GM13976 (cell line): Measurements from ENCODE around the gene IMMP2L.
"Not testable (repeated sequence)": the region's sequence is repeated elsewhere in the genome, so short reads cannot be mapped to it uniquely, and the experiment has no call there.

ENCODE experiments used
- DNase-seq: peaks from one replicate; pipeline ENCODE4 v3.0.0; 2012; ENCODE audit warnings: low spot score
- in situ Hi-C: fragments of 300-500 bp; cut with MboI; formaldehyde crosslinking; loops from one replicate; pipeline ENCODE4 v1.12.0; 2022; ENCODE audit warnings: low sequenced_read_pairs, mixed read lengths, inconsistent platforms; ENCODE audit not compliant: unreplicated experiment
- TF ChIP-seq, protein P1 (sequence below): IDR thresholded peaks from 2 replicates; pipeline ENCODE4 v1.5.1; 2012; ENCODE audit warnings: borderline replicate concordance, mild to moderate bottlenecking; ENCODE audit not compliant: insufficient read depth; ENCODE audit errors: extremely low read depth, missing control alignments, control extremely low read depth

The IMMP2L gene

DNA sequence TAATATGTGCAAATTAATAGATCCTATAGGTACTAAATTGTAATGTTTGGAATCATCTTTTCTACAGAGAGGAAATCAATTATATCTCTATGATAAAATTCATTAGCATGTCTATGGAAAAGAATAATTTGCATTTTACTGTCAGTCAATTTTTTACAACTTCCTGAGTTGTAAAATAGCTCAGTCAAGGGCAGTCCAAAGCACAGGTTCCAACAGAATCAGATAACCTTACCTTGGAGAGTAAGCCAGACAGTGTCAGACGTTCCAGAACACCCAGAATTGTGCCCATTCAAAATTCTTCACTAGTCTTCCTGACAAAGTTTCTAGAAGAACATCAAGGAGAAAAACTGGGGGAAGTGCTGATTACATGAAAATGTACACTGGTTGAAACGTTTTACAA lies 31.1 kb upstream of the IMMP2L start:
- TF ChIP-seq, protein P1, sequence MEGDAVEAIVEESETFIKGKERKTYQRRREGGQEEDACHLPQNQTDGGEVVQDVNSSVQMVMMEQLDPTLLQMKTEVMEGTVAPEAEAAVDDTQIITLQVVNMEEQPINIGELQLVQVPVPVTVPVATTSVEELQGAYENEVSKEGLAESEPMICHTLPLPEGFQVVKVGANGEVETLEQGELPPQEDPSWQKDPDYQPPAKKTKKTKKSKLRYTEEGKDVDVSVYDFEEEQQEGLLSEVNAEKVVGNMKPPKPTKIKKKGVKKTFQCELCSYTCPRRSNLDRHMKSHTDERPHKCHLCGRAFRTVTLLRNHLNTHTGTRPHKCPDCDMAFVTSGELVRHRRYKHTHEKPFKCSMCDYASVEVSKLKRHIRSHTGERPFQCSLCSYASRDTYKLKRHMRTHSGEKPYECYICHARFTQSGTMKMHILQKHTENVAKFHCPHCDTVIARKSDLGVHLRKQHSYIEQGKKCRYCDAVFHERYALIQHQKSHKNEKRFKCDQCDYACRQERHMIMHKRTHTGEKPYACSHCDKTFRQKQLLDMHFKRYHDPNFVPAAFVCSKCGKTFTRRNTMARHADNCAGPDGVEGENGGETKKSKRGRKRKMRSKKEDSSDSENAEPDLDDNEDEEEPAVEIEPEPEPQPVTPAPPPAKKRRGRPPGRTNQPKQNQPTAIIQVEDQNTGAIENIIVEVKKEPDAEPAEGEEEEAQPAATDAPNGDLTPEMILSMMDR, result no peak
- in situ Hi-C loops, result no loop called here
- no peak for DNase-seq

- DNase-seq, result no peak
- in situ Hi-C loops, result no loop called here
- TF ChIP-seq, protein P1, result no peak
These were observed 25.8 kb upstream of the IMMP2L start for GRCh38 chr7:111588065-111588433.

GRCh38 chr7:111587410-111588064 lies 25.2 kb upstream of the IMMP2L start:
- no peak for DNase-seq
- TF ChIP-seq, protein P1, result no peak
- in situ Hi-C loops, result no loop called here

DNA sequence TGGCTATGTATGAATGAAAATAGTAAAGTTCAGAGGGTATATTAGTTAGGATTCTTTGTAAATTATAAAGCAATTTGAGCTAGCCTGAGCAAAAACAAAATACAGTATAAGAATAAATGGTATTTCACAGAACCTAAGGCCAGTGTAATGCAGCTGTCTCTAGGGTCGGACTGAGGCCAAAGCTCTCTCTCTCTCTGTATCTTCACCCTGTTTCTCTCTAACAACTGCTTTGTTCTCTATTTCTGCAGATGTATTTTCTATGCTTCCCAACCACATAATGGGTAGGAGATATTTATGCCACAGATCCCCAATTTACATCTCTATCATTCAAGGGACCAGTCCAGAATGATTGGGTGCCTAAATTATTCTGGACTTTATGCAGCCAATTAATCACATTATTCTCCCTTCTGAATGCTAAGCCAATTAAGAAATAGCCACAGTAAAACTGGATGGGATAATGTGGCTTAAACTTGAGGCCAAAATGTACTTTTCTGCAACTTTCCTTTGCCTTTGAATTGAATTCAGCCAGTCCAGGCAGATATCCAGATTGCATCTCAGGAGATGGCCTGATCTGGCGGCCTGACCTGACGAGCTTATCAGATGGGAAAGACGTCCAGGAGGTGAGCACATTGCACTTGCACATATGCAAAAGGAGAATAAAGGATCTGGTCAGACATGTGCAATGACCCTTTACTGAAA lies 24.6 kb upstream of the IMMP2L start:
- no peak for DNase-seq
- in situ Hi-C loops, result no loop called here
- TF ChIP-seq, protein P1, result no peak

- in situ Hi-C loops, result not testable (repeated sequence)
These were observed 19.6 kb upstream of the IMMP2L start for GRCh38 chr7:111581784-111582488.

DNA sequence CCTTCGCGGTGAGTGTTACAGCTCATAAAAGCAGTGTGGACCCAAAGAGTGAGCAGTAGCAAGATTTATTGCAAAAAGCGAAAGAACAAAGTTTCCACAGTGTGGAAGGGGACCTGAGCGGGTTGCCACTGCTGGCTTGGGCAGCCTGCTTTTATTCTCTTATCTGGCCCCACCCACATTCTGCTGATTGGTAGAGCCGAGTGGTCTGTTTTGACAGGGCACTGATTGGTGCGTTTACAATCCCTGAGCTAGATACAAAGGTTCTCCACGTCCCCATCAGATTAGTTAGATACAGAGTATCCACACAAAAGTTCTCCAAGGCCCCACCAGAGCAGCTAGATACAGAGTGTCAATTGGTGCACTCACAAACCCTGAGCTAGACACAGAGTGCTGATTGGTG lies 18.9 kb upstream of the IMMP2L start:
- in situ Hi-C loops, DNase-seq: not testable (repeated sequence)

More at GRCh38 chr7:111581784-111582488, 19.6 kb upstream of the IMMP2L start:
- not testable (repeated sequence) for DNase-seq

GRCh38 chr7:111578754-111579153 lies 16.5 kb upstream of the IMMP2L start:
- in situ Hi-C loops, result no loop called here
- TF ChIP-seq, protein P1, result no peak
- DNase-seq, result no peak

GRCh38 chr7:111571720-111572119 lies 9.4 kb upstream of the IMMP2L start:
- no peak for DNase-seq
- TF ChIP-seq, protein P1, result no peak
- in situ Hi-C loops, result no loop called here
